Bronchial epithelial cell (primary cell): ENCODE results near the gene ACTL10. TPM values are rescaled to one million over a fixed set of nuclear protein-coding genes. Genes with fewer than 3 reads are reported as not detected.

Source experiments
- DNase-seq: peaks from one replicate; pipeline ENCODE4 v3.0.0-alpha.2; 2010; ENCODE audit warnings: low read depth
- FAIRE-seq: peaks from 2 replicates; lab custom pipeline; 2011; peaks lifted over from hg19 to GRCh38; lab: Jason Lieb, UNC
- H3K27me3 ChIP-seq: 2 replicates; pipeline ENCODE4 v1.5.1; 2011; ENCODE audit warnings: low read length; ENCODE audit not compliant: control insufficient read depth, insufficient read depth
- H3K36me3 ChIP-seq: 2 replicates; pipeline ENCODE4 v1.5.1; 2011; ENCODE audit warnings: low read length; ENCODE audit not compliant: control insufficient read depth, insufficient read depth
- H3K4me3 ChIP-seq: 2 replicates; pipeline ENCODE4 v1.5.1; 2011; ENCODE audit warnings: mild to moderate bottlenecking, low read depth, low read length, control low read depth
- total RNA-seq: library from RNA; depleted of rRNA; stranded (reverse); fragments of >200 nt; gene quantifications from 2 replicates; pipeline ENCODE4 v1.2.1, GENCODE V29; 2014
- TF ChIP-seq, protein P1 (sequence below): IDR thresholded peaks from 2 replicates; pipeline ENCODE4 v1.5.1; 2011; ENCODE audit warnings: mild to moderate bottlenecking, moderate library complexity, low read length, control low read depth, inconsistent platforms; ENCODE audit not compliant: insufficient read depth, severe bottlenecking

Gene ACTL10
- total RNA-seq, 1 donor from 2014 or later = 1.6 TPM

DNA sequence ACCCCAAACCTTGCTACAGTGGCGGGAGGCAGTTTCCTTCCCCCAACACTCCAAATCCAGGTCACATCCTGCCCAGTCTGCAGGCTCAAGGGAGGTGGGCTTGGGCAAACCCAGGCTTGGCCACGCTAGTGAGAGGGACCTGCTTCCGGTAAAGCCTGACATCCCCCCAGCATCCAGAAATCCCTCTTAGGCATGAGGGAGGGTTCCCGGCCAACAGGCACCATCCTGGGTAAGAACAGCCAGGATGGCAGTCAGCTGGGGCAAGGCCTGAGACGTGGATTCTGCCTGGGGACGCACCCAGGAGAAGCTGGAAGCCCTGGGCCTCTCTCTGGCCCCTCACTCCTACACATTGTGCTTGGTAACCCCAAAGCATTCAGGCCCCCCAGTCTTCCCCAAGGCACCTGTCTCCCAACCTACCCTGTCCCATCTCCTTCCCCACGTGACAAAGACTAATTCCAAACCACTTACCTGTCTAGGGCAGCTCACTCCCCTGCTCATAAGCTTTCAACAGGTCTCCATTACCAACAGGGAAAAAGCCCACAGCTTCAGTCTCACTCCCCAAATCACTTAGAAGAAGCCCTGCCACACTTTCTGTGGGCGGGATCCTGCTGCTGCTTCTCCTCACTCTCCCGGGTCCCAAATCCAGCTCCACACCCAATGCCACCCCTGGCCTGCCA lies 2.5 kb upstream of the ACTL10 start:
- no peak for FAIRE-seq
- TF ChIP-seq, protein P1, sequence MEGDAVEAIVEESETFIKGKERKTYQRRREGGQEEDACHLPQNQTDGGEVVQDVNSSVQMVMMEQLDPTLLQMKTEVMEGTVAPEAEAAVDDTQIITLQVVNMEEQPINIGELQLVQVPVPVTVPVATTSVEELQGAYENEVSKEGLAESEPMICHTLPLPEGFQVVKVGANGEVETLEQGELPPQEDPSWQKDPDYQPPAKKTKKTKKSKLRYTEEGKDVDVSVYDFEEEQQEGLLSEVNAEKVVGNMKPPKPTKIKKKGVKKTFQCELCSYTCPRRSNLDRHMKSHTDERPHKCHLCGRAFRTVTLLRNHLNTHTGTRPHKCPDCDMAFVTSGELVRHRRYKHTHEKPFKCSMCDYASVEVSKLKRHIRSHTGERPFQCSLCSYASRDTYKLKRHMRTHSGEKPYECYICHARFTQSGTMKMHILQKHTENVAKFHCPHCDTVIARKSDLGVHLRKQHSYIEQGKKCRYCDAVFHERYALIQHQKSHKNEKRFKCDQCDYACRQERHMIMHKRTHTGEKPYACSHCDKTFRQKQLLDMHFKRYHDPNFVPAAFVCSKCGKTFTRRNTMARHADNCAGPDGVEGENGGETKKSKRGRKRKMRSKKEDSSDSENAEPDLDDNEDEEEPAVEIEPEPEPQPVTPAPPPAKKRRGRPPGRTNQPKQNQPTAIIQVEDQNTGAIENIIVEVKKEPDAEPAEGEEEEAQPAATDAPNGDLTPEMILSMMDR = no peak

DNA sequence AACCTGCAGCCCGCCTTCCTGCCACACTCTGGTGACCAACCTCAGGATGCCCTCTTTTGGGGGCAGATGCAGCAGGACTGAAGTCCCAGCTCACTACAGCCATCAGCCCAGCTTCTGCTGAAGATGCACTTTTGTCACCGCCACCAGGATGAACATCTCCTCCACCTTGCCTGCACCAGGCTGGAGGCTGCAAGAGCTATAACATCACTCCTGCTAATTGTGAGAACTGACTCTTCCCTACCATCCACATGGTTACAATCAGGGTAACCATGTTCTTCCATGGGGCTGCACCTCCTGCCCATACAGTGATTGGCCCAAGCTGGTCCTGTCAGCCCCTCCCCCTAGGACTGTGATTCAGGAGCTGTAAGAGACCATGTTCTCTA lies 2.0 kb upstream of the ACTL10 start:
- DNase-seq = no peak
- FAIRE-seq = no peak
- H3K4me3 ChIP-seq = no peak overlapping the region
- TF ChIP-seq, protein P1 = no peak
- no peaks in the 10 kb centered on the region for H3K36me3 ChIP-seq
- no peaks in the 10 kb centered on the region for H3K27me3 ChIP-seq

More for the DNA sequence above, 2.5 kb upstream of the ACTL10 start:
- DNase-seq = no peak
- peak overlapping the region; percentile 76 for H3K4me3 ChIP-seq
- H3K36me3 ChIP-seq = no peaks in the 10 kb centered on the region
- H3K27me3 ChIP-seq = no peaks in the 10 kb centered on the region

DNA sequence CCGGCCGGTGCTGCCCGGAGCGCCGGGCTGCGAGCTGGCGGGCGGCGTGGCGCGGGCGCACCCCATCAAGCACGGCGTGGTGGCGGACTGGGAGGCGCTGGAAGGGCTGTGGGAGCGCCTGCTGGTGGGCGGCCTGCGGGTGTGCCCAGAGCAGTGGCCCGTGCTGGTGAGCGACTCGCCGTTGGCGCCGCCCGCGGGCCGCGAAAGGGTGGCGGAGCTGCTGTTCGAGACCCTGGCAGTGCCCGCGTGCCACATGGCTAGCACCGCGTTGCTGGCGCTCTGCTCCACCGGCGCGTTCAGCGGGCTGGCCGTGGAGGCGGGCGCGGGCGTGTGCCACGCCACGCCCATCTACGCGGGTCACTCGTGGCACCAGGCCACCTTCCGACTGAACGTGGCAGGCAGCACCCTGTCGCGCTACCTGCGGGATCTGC lies 517 bp downstream of the ACTL10 start:
- peak overlapping the region; percentile 56 for H3K4me3 ChIP-seq
- TF ChIP-seq, protein P1 = no peak
- no peaks in the 10 kb centered on the region for H3K36me3 ChIP-seq
- DNase-seq (no peak), FAIRE-seq (no peak)
- no peaks in the 10 kb centered on the region for H3K27me3 ChIP-seq

DNA sequence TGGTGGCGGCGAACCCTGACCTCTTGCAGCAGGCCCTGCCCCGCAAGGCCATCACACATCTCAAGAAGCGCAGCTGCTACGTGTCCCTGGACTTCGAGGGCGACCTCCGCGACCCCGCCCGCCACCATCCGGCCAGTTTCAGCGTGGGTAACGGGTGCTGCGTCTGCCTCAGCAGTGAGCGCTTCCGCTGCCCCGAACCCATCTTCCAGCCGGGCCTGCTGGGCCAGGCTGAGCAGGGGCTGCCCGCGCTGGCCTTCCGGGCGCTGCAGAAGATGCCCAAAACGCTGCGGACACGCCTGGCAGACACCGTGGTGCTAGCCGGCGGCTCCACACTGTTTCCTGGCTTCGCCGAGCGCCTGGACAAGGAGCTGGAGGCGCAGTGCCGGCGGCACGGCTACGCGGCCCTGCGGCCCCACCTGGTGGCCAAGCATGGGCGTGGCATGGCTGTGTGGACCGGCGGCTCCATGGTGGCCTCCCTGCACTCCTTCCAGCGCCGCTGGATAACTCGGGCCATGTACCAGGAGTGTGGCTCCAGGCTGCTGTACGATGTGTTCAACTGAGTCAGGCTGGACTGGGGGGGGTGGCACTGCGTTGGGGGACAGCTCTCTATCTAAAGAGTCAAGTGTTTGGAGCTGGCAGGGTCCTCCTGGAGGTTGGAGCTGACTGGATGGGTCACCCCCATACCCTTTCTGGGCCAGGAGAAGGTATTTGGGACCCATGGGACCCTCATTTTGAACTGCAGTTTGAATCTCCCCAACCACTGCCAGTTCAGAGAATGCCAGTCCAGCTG lies 1.1 kb downstream of the ACTL10 start:
- H3K36me3 ChIP-seq = no peaks in the 10 kb centered on the region
- TF ChIP-seq, protein P1 = peak; percentile 95
- DNase-seq (peak; percentile 51), FAIRE-seq (no peak)
- H3K27me3 ChIP-seq = no peaks in the 10 kb centered on the region
- peak overlapping the region; percentile 56 for H3K4me3 ChIP-seq

DNA sequence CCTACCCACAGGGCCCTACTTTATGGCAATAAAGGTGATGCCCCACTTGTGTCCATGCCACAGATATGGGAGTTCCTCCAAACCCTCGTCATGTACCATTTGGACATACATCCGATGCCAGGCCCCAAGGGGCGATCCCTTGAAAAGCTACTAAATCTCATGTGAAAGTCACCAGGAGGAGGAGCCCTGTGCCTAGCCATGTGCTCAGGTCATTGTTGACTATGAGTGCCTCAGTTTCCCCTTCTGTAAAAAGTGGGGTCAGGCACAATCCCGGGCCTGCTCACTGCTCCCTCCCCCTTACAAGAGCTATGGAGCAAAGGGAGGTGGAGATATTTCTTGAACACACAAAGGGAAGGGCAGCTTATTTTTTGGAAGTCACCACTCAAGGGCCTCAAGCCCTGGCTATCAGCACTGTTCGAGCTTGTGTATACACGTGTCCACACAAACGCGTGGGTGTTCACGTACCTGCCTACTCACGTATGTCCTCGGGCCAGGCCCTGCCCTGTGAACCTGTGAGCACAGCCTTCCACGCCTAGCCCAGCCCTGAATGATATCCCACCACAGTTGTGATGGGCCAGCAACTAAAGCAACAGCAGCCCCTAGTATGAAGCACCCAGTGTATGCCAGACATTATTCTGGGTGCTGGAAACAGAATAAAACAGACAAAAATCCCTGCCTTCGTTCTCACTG lies 1.9 kb downstream of the ACTL10 start:
- H3K36me3 ChIP-seq = no peaks in the 10 kb centered on the region
- TF ChIP-seq, protein P1 = no peak
- H3K27me3 ChIP-seq = no peaks in the 10 kb centered on the region
- no peak overlapping the region for H3K4me3 ChIP-seq
- FAIRE-seq (no peak), DNase-seq (no peak)
